ENCODE results near the gene SORCS1.

DNA sequence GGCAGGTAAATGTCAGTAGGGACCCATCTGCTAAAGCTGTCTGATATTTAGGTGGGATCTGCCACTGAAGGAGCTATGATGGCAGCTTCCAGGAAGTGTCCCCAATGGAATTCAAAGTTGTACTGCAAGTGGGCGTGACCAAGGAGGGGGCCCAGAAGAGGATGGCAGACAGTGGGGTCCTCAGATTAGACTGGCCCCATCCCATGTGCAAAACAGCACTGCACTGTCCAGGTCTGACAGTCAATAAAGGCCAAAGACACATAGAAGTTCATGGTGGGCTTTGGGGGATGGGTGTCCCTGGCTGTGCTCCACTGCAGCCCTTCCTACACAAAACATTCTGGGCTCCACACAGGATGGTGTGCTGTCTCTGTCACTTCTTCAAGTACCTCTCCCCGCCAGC lies 49.8 kb upstream of the SORCS1 start:
- no peak for TF ChIP-seq POLR2A (IDR thresholded peaks at IDR 0.05)
- no peak for TF ChIP-seq CTCF (IDR thresholded peaks at IDR 0.05)
